Kasumi-1 (cell line): ENCODE data around the gene OR10AG1.

Experiments
- DNase-seq, 2 experiments: peaks; one replicate each; lab custom pipeline; 2025; lab: John Stamatoyannopoulos, UW

The OR10AG1 gene

GRCh38 chr11:55969845-55970244, at the start of gene OR10AG1:
Gene OR10AG1 (minus strand): TSS chr11:55969945. CDS start chr11:55969907, 38 bp downstream.
- no peak for DNase-seq

- DNase-seq: no peak
Observed at GRCh38 chr11:56013805-56014204, 44.1 kb upstream of the OR10AG1 start.

GRCh38 chr11:56010716-56011115, 41.0 kb upstream of the OR10AG1 start:
- DNase-seq: no peak

- no peak for DNase-seq
Observed at GRCh38 chr11:55994525-55994924, 24.8 kb upstream of the OR10AG1 start, which contains the start of gene OR5F1. Gene OR5F1 (minus strand): TSS chr11:55994625. CDS start chr11:55994625, 0 bp downstream.

GRCh38 chr11:55970935-55971334, 1.2 kb upstream of the OR10AG1 start:
- DNase-seq: no peak

- DNase-seq: no peak
Observed at GRCh38 chr11:55967914-55968313, 1.8 kb downstream of the OR10AG1 start.

- no peak for DNase-seq
Observed at GRCh38 chr11:55966391-55966790, 3.4 kb downstream of the OR10AG1 start.

- no peak for DNase-seq
Observed at GRCh38 chr11:55956521-55956920, 13.2 kb downstream of the OR10AG1 start.

- no peak for DNase-seq
Observed at GRCh38 chr11:55949330-55949729, 20.4 kb downstream of the OR10AG1 start.

- DNase-seq: peak; percentile 59 to 71
Observed at GRCh38 chr11:55942785-55943392, 26.9 kb downstream of the OR10AG1 start.

GRCh38 chr11:55936300-55936699, 33.4 kb downstream of the OR10AG1 start, which contains the start of gene OR5I1:
Gene OR5I1 (minus strand): TSS chr11:55936400. CDS start chr11:55936400, 0 bp downstream.
- no peak for DNase-seq

GRCh38 chr11:55920537-55920936, 49.2 kb downstream of the OR10AG1 start:
- no peak for DNase-seq
